Smooth muscle cell (in vitro differentiated cells): ENCODE measurements around the gene ZNF771. TPM values are rescaled to one million over a fixed set of nuclear protein-coding genes. Genes with fewer than 3 reads are reported as not detected.
"Not testable (repeated sequence)": the region's sequence is repeated elsewhere in the genome, so short reads cannot be mapped to it uniquely, and the experiment has no call there.

ENCODE experiments used
- DNase-seq: peaks from one replicate; lab custom pipeline; 2025; ENCODE audit not compliant: unreplicated experiment; lab: John Stamatoyannopoulos, UW
- H2AFZ ChIP-seq: fragments of 200-600 bp; sonication (generic); 2 replicates; pipeline ENCODE4 v1.6.0; 2016; ENCODE audit warnings: antibody characterized with exemption, low read depth, mild to moderate bottlenecking
- H3F3A ChIP-seq: fragments of 200-600 bp; sonication (generic); 2 replicates; pipeline ENCODE4 v1.6.0; 2017; ENCODE audit warnings: antibody characterized with exemption, low read depth
- H3K27ac ChIP-seq: fragments of 200-600 bp; sonication (generic); 2 replicates; pipeline ENCODE4 v1.5.1; 2016; ENCODE audit warnings: low read depth, mild to moderate bottlenecking
- H3K27me3 ChIP-seq: fragments of 200-600 bp; sonication (generic); 2 replicates; pipeline ENCODE4 v1.6.1; 2016; ENCODE audit warnings: low read depth, mild to moderate bottlenecking
- H3K36me3 ChIP-seq: fragments of 200-600 bp; sonication (generic); 2 replicates; pipeline ENCODE4 v1.5.1; 2016; ENCODE audit warnings: low read depth
- H3K4me1 ChIP-seq: fragments of 200-600 bp; sonication (generic); 2 replicates; pipeline ENCODE4 v1.5.1; 2016; ENCODE audit warnings: low read depth
- H3K4me2 ChIP-seq: fragments of 200-600 bp; sonication (generic); 2 replicates; pipeline ENCODE4 v1.6.0; 2016; ENCODE audit warnings: mild to moderate bottlenecking
- H3K4me3 ChIP-seq: fragments of 200-600 bp; sonication (generic); 2 replicates; pipeline ENCODE4 v1.5.1; 2016; ENCODE audit warnings: mild to moderate bottlenecking
- H3K79me2 ChIP-seq: fragments of 200-600 bp; sonication (generic); 2 replicates; pipeline ENCODE4 v1.6.0; 2016; ENCODE audit warnings: low read depth, mild to moderate bottlenecking
- H3K9ac ChIP-seq: fragments of 200-600 bp; sonication (generic); 2 replicates; pipeline ENCODE4 v1.6.0; 2016; ENCODE audit warnings: low read depth
- H3K9me3 ChIP-seq: fragments of 200-600 bp; sonication (generic); replicated peaks from 2 replicates; pipeline ENCODE4 v1.5.1; 2016; ENCODE audit warnings: low read depth
- H4K20me1 ChIP-seq: fragments of 200-600 bp; sonication (generic); 2 replicates; pipeline ENCODE4 v1.6.0; 2016; ENCODE audit warnings: low read depth
- CTCF ChIP-seq: fragments of 200-600 bp; sonication (generic); IDR thresholded peaks from 2 replicates; pipeline ENCODE4 v1.5.1; 2017; ENCODE audit warnings: borderline replicate concordance, mild to moderate bottlenecking, antibody characterized with exemption; ENCODE audit not compliant: insufficient read depth, poor library complexity, severe bottlenecking
- WGBS: methylation state at CpG from one replicate; pipeline ENCODE4 v1.1.7; 2016; ENCODE audit warnings: low lambda C conversion rate; 5-methylcytosine and 5-hydroxymethylcytosine counted together
- polyA plus RNA-seq: library from polyadenylated mRNA; unstranded; fragments of >200 nt; fragmentation: Nextera tagmentation; extraction: Ambion mirVana; gene quantifications from 2 replicates; pipeline ENCODE4 v1.2.1, GENCODE V29; 2016
- total RNA-seq: library from RNA; depleted of rRNA; stranded (reverse); fragments of >200 nt; gene quantifications from 2 replicates; pipeline ENCODE4 v1.2.3, GENCODE V29; 2014

Gene ZNF771
- total and polyA plus RNA-seq, 2 experiments from 2014 or later = 7.2 to 20.9 TPM

- peak; percentile 25 for TF ChIP-seq CTCF
- H4K20me1 ChIP-seq = no peaks in the 10 kb centered on the region
- H3K27ac ChIP-seq = peak within 1 kb of the TSS; percentile 86
- H3K36me3 ChIP-seq = no peaks in the 10 kb centered on the region
- no peaks in the 10 kb centered on the region for H3K9me3 ChIP-seq
- peaks cover 28% of the 10 kb centered on the region for H3K79me2 ChIP-seq
- no peaks in the 10 kb centered on the region for H3K27me3 ChIP-seq
- H2AFZ ChIP-seq = peak within 1 kb of the TSS; percentile 77
- DNase-seq = peak; percentile 54
- peaks cover 27% of the 10 kb centered on the region for H3F3A ChIP-seq
- H3K4me2 ChIP-seq = peak within 1 kb of the TSS; percentile 96
- 2% methylated on average over 31 of the region's 103 CpGs for WGBS
- H3K4me3 ChIP-seq = peak within 1 kb of the TSS; percentile 95
- peaks cover 32% of the 10 kb centered on the region for H3K4me1 ChIP-seq
- H3K9ac ChIP-seq = peak within 1 kb of the TSS; percentile 74
These were observed 12.0 kb upstream of the ZNF771 start, which contains the start of gene ZNF48 for GRCh38 chr16:30395155-30395991. Gene ZNF48 (plus strand): TSS chr16:30395420. CDS start chr16:30395795, 375 bp downstream.

GRCh38 chr16:30395992-30396585, 11.3 kb upstream of the ZNF771 start:
- Histone ChIP-seq H3K27ac (peak overlapping the region; percentile 28), H3K79me2 (peaks cover 28% of the 10 kb centered on the region), H4K20me1 (no peaks in the 10 kb centered on the region), H2AFZ (no peak overlapping the region), H3K4me2 (peak overlapping the region; percentile 96), H3K27me3 (no peaks in the 10 kb centered on the region), H3F3A (peaks cover 35% of the 10 kb centered on the region), H3K9ac (peak overlapping the region; percentile 49), H3K9me3 (no peaks in the 10 kb centered on the region), H3K4me3 (peak overlapping the region; percentile 95), H3K36me3 (no peaks in the 10 kb centered on the region), H3K4me1 (peaks cover 32% of the 10 kb centered on the region)
- TF ChIP-seq CTCF = no peak
- DNase-seq = no peak
- 16% methylated on average over 13 of the region's 13 CpGs for WGBS

DNA sequence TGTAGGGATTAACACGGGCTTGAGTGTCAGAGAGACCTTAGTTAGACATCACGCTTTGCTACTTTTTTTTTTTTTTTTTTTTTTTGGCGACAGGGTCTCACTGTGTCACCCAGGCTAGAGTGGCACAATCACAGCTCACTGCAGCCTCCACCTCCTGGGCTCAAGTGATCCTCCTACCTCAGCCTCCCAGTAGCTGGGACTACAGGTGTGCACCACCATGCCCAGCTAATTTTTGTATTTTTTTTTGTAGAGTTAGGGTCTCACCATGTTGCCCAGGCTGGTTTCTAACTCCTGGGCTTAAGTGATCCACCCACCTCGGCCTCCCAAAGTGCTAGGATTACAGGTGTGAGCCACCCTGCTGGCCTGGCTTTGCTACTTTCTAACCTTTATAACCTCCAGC, 10.8 kb upstream of the ZNF771 start:
- Histone ChIP-seq H3F3A (peaks cover 38% of the 10 kb centered on the region), H3K4me2 (peak overlapping the region; percentile 96), H3K4me1 (peaks cover 32% of the 10 kb centered on the region), H3K79me2 (peaks cover 28% of the 10 kb centered on the region), H3K4me3 (peak overlapping the region; percentile 95)
- H3K9ac ChIP-seq, H3K27ac ChIP-seq, H3K9me3 ChIP-seq, H3K27me3 ChIP-seq, H4K20me1 ChIP-seq, H3K36me3 ChIP-seq, DNase-seq, H2AFZ ChIP-seq: not testable (repeated sequence)
- 88% methylated on average over 3 of the region's 4 CpGs for WGBS

- Histone ChIP-seq H3F3A (peaks cover 43% of the 10 kb centered on the region), H2AFZ (no peak overlapping the region), H3K79me2 (peaks cover 28% of the 10 kb centered on the region), H4K20me1 (no peaks in the 10 kb centered on the region), H3K27ac (no peak overlapping the region), H3K36me3 (no peaks in the 10 kb centered on the region), H3K4me3 (no peak overlapping the region), H3K9me3 (no peaks in the 10 kb centered on the region), H3K4me1 (peaks cover 32% of the 10 kb centered on the region), H3K27me3 (no peaks in the 10 kb centered on the region), H3K4me2 (no peak overlapping the region), H3K9ac (no peak overlapping the region)
- DNase-seq = no peak
- TF ChIP-seq CTCF = no peak
- 95% methylated on average over 4 of the region's 4 CpGs for WGBS
These were observed 10.3 kb upstream of the ZNF771 start for GRCh38 chr16:30397056-30397455.
